Uterus (tissue), 2 donors: ENCODE results near the gene FYTTD1.

Source experiments
- POLR2A ChIP-seq, 2 donors: fragments of 450-650 bp; IDR thresholded peaks; one replicate each; pipeline ENCODE4 v1.6.1; 2016; ENCODE audit warnings: antibody characterized with exemption in 2 of 2, mild to moderate bottlenecking in 1 of 2, moderate library complexity in 1 of 2
- TF ChIP-seq, protein P1 (sequence below), 4 experiments: fragments of 200-600 bp in 2 of 4; fragments of 450-650 bp in 2 of 4; sonication (generic) in 2 of 4; IDR thresholded peaks; one replicate each; pipeline ENCODE4 v1.5.1; 2016 to 2019; ENCODE audit warnings: antibody characterized with exemption in 4 of 4, mild to moderate bottlenecking in 2 of 4, moderate library complexity in 1 of 4

DNA sequence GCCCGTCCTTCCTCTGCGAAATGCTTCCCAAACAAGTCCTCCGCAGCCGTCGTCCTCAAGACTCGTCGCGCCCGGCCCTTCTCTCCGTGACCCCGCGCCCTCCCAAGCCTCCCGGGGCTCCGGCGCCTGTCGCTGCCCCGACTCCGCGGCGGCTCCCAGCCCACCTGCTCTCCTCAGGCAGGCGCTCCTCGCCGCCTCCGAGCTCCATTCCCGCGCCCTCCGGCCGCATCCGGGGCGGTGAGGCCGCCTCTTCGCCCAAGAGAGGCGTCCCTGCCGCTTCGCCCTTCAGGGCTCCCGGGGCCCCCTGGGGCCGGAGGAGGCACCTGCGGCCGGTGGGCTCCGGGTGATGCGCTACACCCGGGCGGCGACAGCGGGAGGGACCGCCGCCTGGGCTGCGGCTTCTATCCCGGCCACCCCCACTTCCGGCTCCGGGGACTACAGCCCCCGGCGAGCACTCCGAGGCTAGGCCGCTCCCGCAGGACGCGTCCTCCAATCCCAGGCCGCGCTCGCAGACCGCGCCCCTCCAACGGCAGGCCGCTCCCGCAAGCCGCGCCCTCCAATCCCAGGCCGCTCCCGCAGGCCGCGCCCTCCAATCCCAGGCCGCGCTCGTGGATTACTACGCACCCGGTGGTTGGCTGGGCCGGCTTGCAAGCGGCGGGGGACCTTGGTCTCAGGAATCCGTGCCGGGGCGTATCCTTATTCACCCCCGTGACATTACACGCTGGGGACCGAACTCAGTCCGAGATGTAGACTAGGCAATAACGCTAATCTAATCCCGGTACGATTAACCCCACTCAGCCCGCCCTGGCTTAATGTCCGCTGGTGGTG lies 13.0 kb upstream of the FYTTD1 start, which contains the start of gene RUBCN:
- TF ChIP-seq, protein P1, sequence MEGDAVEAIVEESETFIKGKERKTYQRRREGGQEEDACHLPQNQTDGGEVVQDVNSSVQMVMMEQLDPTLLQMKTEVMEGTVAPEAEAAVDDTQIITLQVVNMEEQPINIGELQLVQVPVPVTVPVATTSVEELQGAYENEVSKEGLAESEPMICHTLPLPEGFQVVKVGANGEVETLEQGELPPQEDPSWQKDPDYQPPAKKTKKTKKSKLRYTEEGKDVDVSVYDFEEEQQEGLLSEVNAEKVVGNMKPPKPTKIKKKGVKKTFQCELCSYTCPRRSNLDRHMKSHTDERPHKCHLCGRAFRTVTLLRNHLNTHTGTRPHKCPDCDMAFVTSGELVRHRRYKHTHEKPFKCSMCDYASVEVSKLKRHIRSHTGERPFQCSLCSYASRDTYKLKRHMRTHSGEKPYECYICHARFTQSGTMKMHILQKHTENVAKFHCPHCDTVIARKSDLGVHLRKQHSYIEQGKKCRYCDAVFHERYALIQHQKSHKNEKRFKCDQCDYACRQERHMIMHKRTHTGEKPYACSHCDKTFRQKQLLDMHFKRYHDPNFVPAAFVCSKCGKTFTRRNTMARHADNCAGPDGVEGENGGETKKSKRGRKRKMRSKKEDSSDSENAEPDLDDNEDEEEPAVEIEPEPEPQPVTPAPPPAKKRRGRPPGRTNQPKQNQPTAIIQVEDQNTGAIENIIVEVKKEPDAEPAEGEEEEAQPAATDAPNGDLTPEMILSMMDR (IDR thresholded peaks at IDR 0.05) = peak in 2 of 4 experiments; percentile 6 to 12
- TF ChIP-seq POLR2A (IDR thresholded peaks at IDR 0.05) = peak; percentile 50 to 74
